OCI-LY3 (cell line): ENCODE results near the gene HDGF.
"Not testable (repeated sequence)": the region's sequence is repeated elsewhere in the genome, so short reads cannot be mapped to it uniquely, and the experiment has no call there.

Experiments
- H2AFZ ChIP-seq: fragments of 200-600, 300-600 bp; shearing (Covaris generic); 2 replicates; pipeline ENCODE4 v1.6.0; 2014; ENCODE audit warnings: antibody characterized with exemption, low read depth, low read length
- H3K27ac ChIP-seq: fragments of 200-600, 300-600 bp; sonication (generic); 2 replicates; pipeline ENCODE4 v1.5.1; 2014; ENCODE audit warnings: mild to moderate bottlenecking, low read length, moderate library complexity, mixed read lengths
- H3K27me3 ChIP-seq: fragments of 200-600, 300-600 bp; sonication (generic); 2 replicates; pipeline ENCODE4 v1.6.1; 2014; ENCODE audit warnings: low read depth, low read length, mixed read lengths
- H3K36me3 ChIP-seq: fragments of 200-600, 300-600 bp; sonication (generic); replicated peaks from 2 replicates; pipeline ENCODE3; 2014; ENCODE audit warnings: low read depth, low read length, mixed read lengths
- H3K4me1 ChIP-seq: fragments of 300-600, 200-600 bp; sonication (generic); 2 replicates; pipeline ENCODE4 v1.6.1; 2014; ENCODE audit warnings: low read length, mixed read lengths
- H3K4me2 ChIP-seq: fragments of 200-600, 300-600 bp; sonication (generic); 2 replicates; pipeline ENCODE4 v1.6.1; 2014; ENCODE audit warnings: low read length, mixed read lengths
- H3K4me3 ChIP-seq: fragments of 300-600, 200-600 bp; sonication (generic); 2 replicates; pipeline ENCODE4 v1.5.1; 2014; ENCODE audit warnings: antibody characterized with exemption, mild to moderate bottlenecking, low read length, moderate library complexity
- H3K79me2 ChIP-seq: fragments of 300-600, 200-600 bp; shearing (Covaris generic); 2 replicates; pipeline ENCODE4 v1.6.1; 2014; ENCODE audit warnings: mild to moderate bottlenecking, low read length, mixed read lengths
- H3K9ac ChIP-seq: fragments of 300-600, 200-600 bp; shearing (Covaris generic); 2 replicates; pipeline ENCODE4 v1.6.0; 2014; ENCODE audit warnings: mild to moderate bottlenecking, low read length, moderate library complexity
- H3K9me3 ChIP-seq: fragments of 200-600, 300-600 bp; shearing (Covaris generic); 2 replicates; pipeline ENCODE4 v1.6.1; 2014; ENCODE audit warnings: low read length, mixed read lengths; ENCODE audit not compliant: insufficient read depth
- H4K20me1 ChIP-seq: fragments of 200-600, 300-600 bp; sonication (generic); 2 replicates; pipeline ENCODE4 v1.6.1; 2016; ENCODE audit warnings: low read length, mixed read lengths; ENCODE audit not compliant: insufficient read depth
- EZH2phosphoT487 ChIP-seq: fragments of 200-600 bp; shearing (Covaris generic); IDR thresholded peaks from 2 replicates; pipeline ENCODE4 v1.6.1; 2018; ENCODE audit warnings: antibody characterized with exemption, mixed run types, low read depth
- TF ChIP-seq, protein P1 (sequence below): fragments of 200-600, 300-600 bp; sonication (generic); IDR thresholded peaks from 2 replicates; pipeline ENCODE4 v1.5.1; 2014; ENCODE audit warnings: antibody characterized with exemption, low read length, low read depth

HDGF gene

DNA sequence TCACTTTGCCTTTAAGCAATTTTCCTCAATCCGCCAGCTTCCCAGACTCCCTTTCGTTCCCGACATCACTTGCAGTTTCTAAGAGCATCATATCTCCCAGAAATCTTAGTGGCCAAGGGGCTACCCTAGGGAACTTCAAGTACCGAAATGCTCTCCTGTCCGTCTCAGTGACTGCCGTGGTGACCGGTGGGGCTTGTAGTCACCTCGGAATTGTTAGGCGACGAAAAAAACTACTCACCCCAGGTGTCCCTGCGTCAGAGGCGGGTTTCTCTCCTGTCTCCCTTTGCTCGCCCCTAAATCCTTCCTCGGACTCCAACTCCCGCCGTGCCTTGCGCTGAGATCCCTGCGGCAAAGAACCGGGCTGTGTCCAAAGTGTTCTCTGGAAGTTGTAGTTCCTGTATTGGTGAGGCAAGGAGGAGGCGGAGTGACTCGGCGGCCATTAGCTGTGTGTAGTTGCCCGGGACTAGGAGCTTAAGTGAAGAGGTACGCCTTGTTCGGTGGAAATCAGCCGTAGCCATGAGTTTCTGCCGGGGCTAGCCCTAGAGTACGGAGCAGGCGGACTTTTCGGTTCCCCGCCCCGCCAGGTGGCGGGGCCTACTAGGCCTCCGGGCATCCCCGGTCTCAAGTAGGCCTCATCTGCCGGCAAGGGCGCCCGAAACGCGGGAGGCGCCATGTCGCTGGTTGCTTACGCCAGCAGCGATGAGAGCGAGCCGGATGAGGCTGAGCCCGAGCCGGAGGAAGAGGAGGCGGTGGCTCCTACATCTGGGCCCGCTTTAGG lies 15.8 kb upstream of the HDGF start, which contains the start of gene PRCC:
PRCC (plus strand) TSS at position 435 of the 778 bp plus-strand sequence; CDS start at position 672, 237 bp downstream.
- no peak for TF ChIP-seq EZH2phosphoT487
- TF ChIP-seq, protein P1, sequence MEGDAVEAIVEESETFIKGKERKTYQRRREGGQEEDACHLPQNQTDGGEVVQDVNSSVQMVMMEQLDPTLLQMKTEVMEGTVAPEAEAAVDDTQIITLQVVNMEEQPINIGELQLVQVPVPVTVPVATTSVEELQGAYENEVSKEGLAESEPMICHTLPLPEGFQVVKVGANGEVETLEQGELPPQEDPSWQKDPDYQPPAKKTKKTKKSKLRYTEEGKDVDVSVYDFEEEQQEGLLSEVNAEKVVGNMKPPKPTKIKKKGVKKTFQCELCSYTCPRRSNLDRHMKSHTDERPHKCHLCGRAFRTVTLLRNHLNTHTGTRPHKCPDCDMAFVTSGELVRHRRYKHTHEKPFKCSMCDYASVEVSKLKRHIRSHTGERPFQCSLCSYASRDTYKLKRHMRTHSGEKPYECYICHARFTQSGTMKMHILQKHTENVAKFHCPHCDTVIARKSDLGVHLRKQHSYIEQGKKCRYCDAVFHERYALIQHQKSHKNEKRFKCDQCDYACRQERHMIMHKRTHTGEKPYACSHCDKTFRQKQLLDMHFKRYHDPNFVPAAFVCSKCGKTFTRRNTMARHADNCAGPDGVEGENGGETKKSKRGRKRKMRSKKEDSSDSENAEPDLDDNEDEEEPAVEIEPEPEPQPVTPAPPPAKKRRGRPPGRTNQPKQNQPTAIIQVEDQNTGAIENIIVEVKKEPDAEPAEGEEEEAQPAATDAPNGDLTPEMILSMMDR = no peak
- peaks cover 22% of the 10 kb centered on the region for H3K4me1 ChIP-seq
- H4K20me1 ChIP-seq = no peaks in the 10 kb centered on the region
- H3K27ac ChIP-seq = peak within 1 kb of the TSS; percentile 67
- peaks cover 15% of the 10 kb centered on the region for H3K36me3 ChIP-seq
- H3K9ac ChIP-seq = peak within 1 kb of the TSS; percentile 93
- peaks cover 59% of the 10 kb centered on the region for H3K79me2 ChIP-seq
- H2AFZ ChIP-seq = peak within 1 kb of the TSS; percentile 35
- peak within 1 kb of the TSS; percentile 97 for H3K4me2 ChIP-seq
- peak within 1 kb of the TSS; percentile 78 for H3K4me3 ChIP-seq
- H3K27me3 ChIP-seq = no peaks in the 10 kb centered on the region
- no peaks in the 10 kb centered on the region for H3K9me3 ChIP-seq

DNA sequence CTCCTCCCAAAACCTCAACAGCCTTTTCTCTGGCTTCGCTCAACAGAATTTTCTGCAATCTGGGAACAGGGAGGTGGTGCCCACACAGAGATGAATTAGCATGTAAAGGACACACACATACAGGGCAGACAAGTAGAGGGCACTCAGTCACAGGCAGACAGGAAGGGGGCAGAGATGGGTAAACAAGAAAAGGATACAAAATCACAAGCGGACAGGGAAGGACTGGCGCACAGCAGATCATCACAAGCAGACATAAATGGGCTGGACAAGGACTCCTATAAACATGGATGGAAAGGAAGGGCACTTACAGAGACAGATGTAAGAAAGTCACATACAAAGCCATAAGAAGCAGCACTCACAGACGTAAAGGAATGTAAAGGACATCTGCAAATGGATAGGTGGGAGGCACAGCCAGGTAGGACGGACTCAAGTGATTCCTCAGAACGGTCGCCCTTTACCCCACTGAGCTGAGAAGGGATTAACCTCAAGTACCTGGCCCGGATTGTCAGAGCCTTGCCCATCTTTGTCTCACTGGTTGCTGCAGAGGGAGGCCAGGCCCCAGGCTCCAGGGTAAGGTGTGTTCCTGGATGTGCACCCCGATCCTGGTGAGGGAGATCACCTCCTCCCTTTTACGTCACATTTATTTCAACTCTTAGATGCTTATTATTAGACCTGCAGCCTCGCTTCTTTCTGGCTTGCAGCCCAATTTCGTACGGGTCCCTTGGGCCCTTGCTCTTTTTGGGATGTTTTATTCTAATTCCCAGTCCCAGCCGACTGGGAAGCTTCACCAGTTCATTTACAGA lies 15.0 kb upstream of the HDGF start:
- H3K4me3 ChIP-seq = peak overlapping the region; percentile 78
- H2AFZ ChIP-seq = peak overlapping the region; percentile 35
- peak overlapping the region; percentile 86 for H3K9ac ChIP-seq
- peak overlapping the region; percentile 97 for H3K4me2 ChIP-seq
- peaks cover 15% of the 10 kb centered on the region for H3K36me3 ChIP-seq
- TF ChIP-seq, protein P1 = peak; percentile 20; the same call in 1 of the 2 replicates
- TF ChIP-seq EZH2phosphoT487 = no peak
- peak overlapping the region; percentile 48 for H3K27ac ChIP-seq
- H4K20me1 ChIP-seq = no peaks in the 10 kb centered on the region
- H3K4me1 ChIP-seq = peaks cover 22% of the 10 kb centered on the region
- H3K27me3 ChIP-seq = no peaks in the 10 kb centered on the region
- H3K79me2 ChIP-seq = peaks cover 52% of the 10 kb centered on the region
- no peaks in the 10 kb centered on the region for H3K9me3 ChIP-seq

DNA sequence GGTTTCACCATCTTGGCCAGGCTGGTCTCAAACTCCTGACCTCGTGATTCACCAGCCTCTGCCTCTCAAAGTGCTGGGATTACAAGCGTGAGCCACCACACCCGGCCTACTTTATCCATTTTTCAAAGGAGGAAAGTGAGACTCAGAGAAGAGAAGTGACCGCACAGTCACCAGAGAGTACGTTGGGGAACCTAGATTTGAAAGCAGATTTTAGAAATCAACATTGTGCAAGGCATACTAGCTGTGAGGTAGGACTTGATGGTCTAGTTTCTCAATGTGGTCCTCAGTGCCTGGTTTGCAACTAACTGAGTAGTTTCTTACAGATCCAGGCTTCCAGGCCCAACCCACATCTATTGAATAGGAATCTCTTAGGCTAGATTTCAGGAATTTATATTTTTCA lies 14.2 kb upstream of the HDGF start:
- Histone ChIP-seq H3K9me3 (no peaks in the 10 kb centered on the region), H3K27ac (no peak overlapping the region), H3K27me3 (no peaks in the 10 kb centered on the region), H3K4me2 (peak overlapping the region; percentile 97), H3K4me3 (peak overlapping the region; percentile 78; the same call in 1 of the 2 replicates), H3K79me2 (peaks cover 44% of the 10 kb centered on the region), H3K9ac (0 out of 2 replicates have a peak overlapping the region, but pooled peaks have one; percentile 86), H3K4me1 (peaks cover 22% of the 10 kb centered on the region), H2AFZ (no peak overlapping the region), H3K36me3 (peaks cover 8% of the 10 kb centered on the region), H4K20me1 (no peaks in the 10 kb centered on the region)
- TF ChIP-seq EZH2phosphoT487 = no peak
- TF ChIP-seq, protein P1 = no peak

DNA sequence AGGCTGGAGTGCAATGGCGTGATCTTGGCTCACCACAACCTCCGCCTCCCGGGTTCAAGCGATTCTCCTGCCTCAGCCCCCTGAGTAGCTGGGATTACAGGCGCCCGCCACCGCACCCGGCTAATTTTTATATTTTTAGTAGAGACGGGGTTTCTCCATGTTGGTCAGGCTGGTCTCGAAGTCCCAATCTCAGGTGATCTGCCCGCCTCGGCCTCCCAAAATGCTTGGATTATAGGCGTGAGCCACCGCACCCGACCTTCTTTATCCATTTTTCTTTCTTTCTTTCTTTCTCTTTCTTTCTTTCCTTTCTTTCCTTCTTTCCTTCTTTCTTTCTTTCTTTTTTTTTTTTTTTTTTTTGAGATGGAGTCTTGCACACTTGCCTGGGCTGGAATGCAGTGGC lies 13.7 kb upstream of the HDGF start:
- not testable (repeated sequence) for H3K36me3 ChIP-seq, H3K27me3 ChIP-seq
- peaks cover 38% of the 10 kb centered on the region for H3K79me2 ChIP-seq

More for the DNA sequence above, 13.7 kb upstream of the HDGF start:
- not testable (repeated sequence) for H3K27ac ChIP-seq, H2AFZ ChIP-seq, H3K9ac ChIP-seq, H3K9me3 ChIP-seq, H3K4me2 ChIP-seq, H4K20me1 ChIP-seq, H3K4me3 ChIP-seq
- peaks cover 22% of the 10 kb centered on the region for H3K4me1 ChIP-seq
